Kidney capillary endothelial cell (primary cell): Measurements from ENCODE around the gene RPL23.

Source experiments
- DNase-seq: peaks from one replicate; pipeline ENCODE4 v3.0.0-alpha.2; 2018; ENCODE audit warnings: low spot score

The RPL23 gene

DNA sequence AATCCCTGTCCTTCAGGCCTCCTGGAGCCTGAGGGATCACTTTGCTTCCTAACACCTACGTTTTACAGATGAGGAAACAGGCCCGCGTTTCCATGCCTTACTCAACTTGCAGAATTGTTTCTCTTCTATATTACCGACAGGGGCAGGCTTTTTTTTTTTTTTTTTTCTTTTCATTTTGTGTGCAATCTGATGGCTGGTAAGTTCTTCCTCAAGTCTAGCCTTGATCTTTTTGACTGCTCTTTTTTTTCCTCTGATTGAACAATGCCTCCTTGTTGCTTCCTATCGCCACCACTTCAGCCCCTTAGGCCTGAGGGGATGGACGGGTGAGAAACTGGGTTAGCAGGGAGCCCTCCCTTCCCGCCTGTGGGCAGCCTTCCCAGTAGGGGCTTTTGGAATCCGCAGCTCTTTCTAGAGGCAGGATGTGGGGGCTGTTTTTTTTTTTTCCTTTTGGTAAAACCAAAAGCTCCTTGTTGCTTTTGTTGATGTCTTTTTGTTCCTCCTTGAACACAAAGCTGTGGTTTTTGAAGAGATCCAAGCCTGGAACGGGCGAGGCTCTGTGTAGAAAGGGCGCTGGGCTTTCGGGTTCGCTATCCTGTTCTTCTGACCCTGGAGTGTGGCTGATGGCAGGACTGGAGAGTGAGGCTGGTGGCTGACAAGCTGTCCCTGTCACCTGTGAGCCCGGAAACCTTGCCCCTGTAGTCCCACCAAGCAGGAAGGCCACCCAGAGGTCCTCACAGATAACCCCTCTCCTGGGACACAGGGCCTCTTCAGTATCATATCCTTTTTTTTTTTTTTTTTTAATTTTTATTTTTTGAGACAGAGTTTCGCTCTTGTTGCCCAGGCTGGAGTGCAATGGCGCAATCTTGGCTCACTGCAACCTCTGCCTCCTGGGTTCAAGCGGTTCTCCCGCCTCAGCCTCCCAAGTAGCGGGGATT, 30.3 kb upstream of the RPL23 start:
- DNase-seq = no peak

GRCh38 chr17:38882870-38883269, 29.3 kb upstream of the RPL23 start:
- no peak for DNase-seq

- DNase-seq = no peak
Measured at GRCh38 chr17:38881600-38882191, 28.2 kb upstream of the RPL23 start.

DNA sequence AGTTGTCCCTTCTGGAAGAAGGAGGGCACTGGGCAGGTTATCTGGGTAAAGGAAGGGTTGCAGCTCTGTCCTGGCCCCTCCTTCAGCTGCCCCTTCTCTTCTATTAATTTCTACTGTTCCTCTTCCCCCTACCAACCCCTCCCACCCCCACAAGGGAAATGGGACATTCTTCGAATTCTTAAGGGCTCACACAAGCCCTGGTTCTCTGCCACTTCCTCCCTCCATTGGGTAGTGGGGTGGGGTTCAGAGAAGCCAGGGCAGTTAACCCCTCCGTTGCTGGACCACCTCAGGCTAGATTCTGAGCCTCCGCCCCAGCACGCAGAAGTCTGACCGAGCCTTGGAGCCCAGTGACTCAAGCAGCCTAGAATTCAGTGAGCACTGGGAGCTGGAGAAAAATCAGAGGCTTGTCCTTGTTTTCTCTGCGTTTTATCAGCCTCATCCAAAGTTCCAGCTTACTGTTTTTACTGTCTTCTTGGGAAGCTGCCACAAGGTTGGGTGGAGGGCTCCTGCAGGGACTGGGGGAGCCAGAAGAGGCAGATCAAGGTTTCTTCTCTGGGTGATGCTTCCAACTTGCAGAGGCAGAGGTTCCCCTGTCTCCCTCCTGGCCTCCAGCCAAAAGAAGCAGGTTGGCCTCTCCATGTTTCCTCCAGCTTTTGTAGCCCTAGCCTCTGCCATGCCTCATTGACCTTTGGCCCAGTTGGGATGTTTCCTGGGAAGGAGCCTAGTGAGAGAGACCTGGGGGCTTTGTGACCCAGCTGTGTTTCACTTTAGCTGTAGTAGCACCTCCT, 26.6 kb upstream of the RPL23 start:
- peak; percentile 84 for DNase-seq

GRCh38 chr17:38877130-38877851, 23.8 kb upstream of the RPL23 start:
- DNase-seq = no peak

- DNase-seq = no peak
Measured at GRCh38 chr17:38875477-38876075, 22.1 kb upstream of the RPL23 start.

DNA sequence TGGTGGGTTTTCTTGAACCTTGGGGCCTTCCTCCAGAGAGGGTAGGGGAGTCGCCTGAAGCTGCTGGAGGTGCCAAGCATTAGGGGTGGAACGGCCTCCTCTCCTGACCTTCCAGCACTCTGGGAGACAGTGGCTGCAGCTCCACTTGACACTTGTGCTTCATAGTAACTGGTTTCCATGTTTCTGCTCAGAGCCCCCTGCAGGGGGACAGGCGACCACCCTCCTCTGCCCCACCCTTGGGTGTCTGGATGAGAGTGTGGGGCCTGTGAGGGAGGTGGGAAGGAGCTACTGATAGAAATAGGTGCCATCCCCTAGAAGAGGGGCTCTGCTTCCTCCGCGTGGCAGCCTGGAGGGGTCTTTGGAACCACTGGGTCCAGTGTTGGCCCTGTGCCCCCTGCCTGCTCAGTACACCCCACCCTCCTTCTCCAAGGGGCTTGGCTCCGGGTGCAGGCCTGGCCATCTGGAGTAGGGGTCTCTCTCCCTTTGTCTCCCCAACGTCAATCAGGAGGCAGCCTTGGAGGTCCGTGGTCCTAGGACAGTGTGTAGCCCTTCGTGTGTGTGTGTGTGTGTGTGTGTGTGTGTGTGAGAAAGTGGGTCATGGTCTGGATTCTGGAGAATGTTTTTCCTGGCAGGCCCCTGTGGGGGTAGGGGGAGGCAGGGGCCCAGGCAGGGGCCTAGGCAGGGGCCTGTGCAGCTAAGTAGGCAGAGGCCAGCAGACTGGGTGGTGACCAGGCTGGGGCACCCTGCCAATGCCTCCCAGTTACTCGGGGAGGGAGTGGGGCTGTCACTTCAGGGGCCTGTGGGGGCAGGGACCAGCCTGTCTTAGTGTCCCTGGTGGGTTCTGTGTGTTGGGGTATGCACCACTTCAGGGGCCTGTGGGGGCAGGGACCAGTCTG, 21.2 kb upstream of the RPL23 start:
- DNase-seq = no peak

- DNase-seq = no peak
Measured at GRCh38 chr17:38873640-38874380, 20.3 kb upstream of the RPL23 start.

GRCh38 chr17:38872671-38873385, 19.3 kb upstream of the RPL23 start:
- DNase-seq = no peak

DNA sequence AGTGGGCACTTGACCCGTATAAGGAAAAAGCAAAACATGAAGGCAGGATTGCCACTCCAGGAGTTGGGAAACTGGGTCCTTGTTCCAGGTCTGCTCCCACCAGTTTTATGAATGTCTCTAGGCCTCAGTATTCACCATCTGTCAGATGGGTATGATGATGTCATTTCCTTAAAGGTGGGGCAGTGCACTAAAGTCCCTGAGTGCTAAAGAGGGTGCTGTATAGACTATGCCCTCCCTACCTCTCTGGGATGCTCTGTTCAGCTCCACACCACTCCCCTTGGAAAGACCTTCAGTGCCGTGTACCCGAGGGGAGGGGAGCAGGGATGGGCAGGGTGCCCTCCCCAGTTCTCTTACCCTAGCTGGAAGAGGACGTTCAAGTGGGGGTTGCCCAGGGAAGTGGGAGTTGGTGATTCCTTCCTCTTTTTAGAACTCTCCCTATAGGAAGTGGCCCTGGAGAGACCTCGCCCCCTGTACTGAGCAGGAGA, 18.5 kb upstream of the RPL23 start:
- DNase-seq = no peak

GRCh38 chr17:38871247-38872015, 17.9 kb upstream of the RPL23 start:
- peak; percentile 80 for DNase-seq

DNA sequence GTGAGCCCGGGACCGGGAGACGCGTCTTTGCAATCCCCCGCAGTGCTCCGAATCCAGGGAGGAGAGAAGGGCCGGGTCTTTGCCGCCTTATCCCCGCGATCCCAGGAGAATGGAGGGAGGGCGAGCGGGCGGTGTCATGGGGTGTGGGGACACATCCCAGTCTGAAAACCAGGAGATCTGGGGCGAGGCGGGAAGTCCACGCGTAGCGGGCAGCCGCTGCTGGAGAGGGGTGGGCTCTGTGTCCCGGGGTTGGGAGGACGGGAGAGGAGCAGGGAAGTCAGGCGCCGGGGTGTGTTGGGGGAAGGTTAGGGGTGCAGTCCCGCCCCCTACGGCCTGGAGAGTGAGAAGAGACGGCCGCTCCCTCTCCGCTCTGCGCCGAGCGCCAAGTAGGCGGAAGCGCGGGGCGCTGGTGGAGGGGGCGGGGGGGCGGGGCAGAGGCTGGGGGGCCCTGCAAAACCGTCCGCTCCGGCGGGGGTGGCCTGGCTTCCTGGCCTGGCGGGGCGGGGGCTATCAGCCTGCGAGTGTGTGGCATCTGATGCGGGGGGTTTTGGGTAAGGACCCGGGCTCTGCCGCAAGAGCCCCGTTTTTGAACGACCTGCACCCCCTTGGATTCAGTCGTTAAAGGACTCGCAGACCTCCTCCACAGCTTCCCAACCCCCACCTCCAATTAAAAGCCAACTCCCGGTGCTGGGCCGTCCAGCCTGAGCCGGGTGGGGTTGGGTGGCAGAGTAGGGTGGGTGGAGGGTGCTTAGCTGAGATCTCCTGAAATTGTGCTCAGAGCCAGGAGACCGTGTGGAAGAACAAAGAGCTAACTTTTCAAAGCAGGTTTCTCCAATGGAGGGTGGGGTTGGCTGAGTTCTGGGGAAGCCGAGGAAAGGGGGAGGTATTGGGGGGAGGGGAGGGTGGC, 17.0 kb upstream of the RPL23 start:
- no peak for DNase-seq

GRCh38 chr17:38869526-38870258, 16.2 kb upstream of the RPL23 start, which contains the start of gene LASP1:
Gene LASP1, plus strand, starts transcription at chr17:38870058. Its CDS starts 132 bp downstream, at chr17:38870190.
- DNase-seq = peak; percentile 79

GRCh38 chr17:38868817-38869525, 15.4 kb upstream of the RPL23 start:
- peak; percentile 73 for DNase-seq

GRCh38 chr17:38867968-38868816, 14.7 kb upstream of the RPL23 start:
- DNase-seq = peak; percentile 48
